ENCODE measurements around the gene SGTA.

The SGTA gene

GRCh38 chr19:2726904-2727639 is 56.0 kb downstream of the SGTA start:
- H3K9me2 ChIP-seq (replicated peaks; ENCODE audit: low read depth, low read length) = no peaks in the 10 kb centered on the region
- no peaks in the 10 kb centered on the region for H3K4me1 ChIP-seq (ENCODE audit: insufficient read depth, low read length, poor library complexity, severe bottlenecking)
- no peak overlapping the region for H3K4me2 ChIP-seq (ENCODE audit: low read depth, low read length, poor library complexity, severe bottlenecking)
- TF ChIP-seq EZH2phosphoT487 (IDR thresholded peaks at IDR 0.05; ENCODE audit: borderline replicate concordance) (no peak), CTCF (conservative IDR thresholded peaks at IDR 0.05; ENCODE audit: low read length) (no peak)
- no peaks in the 10 kb centered on the region for H3K79me2 ChIP-seq (ENCODE audit: insufficient read depth, low read length)
- H3K9ac ChIP-seq (ENCODE audit: low read depth, low read length, poor library complexity, severe bottlenecking) = no peak overlapping the region
- H4K20me1 ChIP-seq (ENCODE audit: insufficient read depth, low read length, poor library complexity, severe bottlenecking) = peaks cover under 1% of the 10 kb centered on the region
- no peak overlapping the region for H3K4me3 ChIP-seq (ENCODE audit: low read length, poor library complexity, severe bottlenecking)
- no peak overlapping the region for H2AFZ ChIP-seq (ENCODE audit: low read length)
- H3F3A ChIP-seq (ENCODE audit: low read depth) = no peaks in the 10 kb centered on the region
- no peaks in the 10 kb centered on the region for H3K9me3 ChIP-seq (ENCODE audit: insufficient read depth, low read depth, low read length)
- no peaks in the 10 kb centered on the region for H3K27me3 ChIP-seq (ENCODE audit: insufficient read depth, low read length, poor library complexity, severe bottlenecking)
- H3K36me3 ChIP-seq (ENCODE audit: insufficient read depth, low read length) = peaks cover 13% of the 10 kb centered on the region; the same call in 1 of the 2 replicates

- Histone ChIP-seq H3K4me3 (ENCODE audit: low read length, poor library complexity, severe bottlenecking) (no peak overlapping the region), H3K4me2 (ENCODE audit: low read depth, low read length, poor library complexity, severe bottlenecking) (no peak overlapping the region), H3K79me2 (ENCODE audit: insufficient read depth, low read length) (no peaks in the 10 kb centered on the region), H3F3A (ENCODE audit: low read depth) (no peaks in the 10 kb centered on the region), H3K27me3 (ENCODE audit: insufficient read depth, low read length, poor library complexity, severe bottlenecking) (no peaks in the 10 kb centered on the region), H3K36me3 (ENCODE audit: insufficient read depth, low read length) (peaks cover 6% of the 10 kb centered on the region; the same call in 1 of the 2 replicates), H3K9me2 (replicated peaks; ENCODE audit: low read depth, low read length) (no peaks in the 10 kb centered on the region), H3K9me3 (ENCODE audit: insufficient read depth, low read depth, low read length) (no peaks in the 10 kb centered on the region), H3K4me1 (ENCODE audit: insufficient read depth, low read length, poor library complexity, severe bottlenecking) (no peaks in the 10 kb centered on the region), H4K20me1 (ENCODE audit: insufficient read depth, low read length, poor library complexity, severe bottlenecking) (no peaks in the 10 kb centered on the region), H3K9ac (ENCODE audit: low read depth, low read length, poor library complexity, severe bottlenecking) (no peak overlapping the region), H2AFZ (ENCODE audit: low read length) (no peak overlapping the region)
- TF ChIP-seq CTCF (conservative IDR thresholded peaks at IDR 0.05; ENCODE audit: low read length) (no peak), EZH2phosphoT487 (IDR thresholded peaks at IDR 0.05; ENCODE audit: borderline replicate concordance) (no peak)
These were observed 56.8 kb downstream of the SGTA start for GRCh38 chr19:2726160-2726855.

- no peak overlapping the region for H2AFZ ChIP-seq (ENCODE audit: low read length)
- no peak overlapping the region for H3K9ac ChIP-seq (ENCODE audit: low read depth, low read length, poor library complexity, severe bottlenecking)
- no peaks in the 10 kb centered on the region for H3K9me3 ChIP-seq (ENCODE audit: insufficient read depth, low read depth, low read length)
These were observed 58.9 kb downstream of the SGTA start for GRCh38 chr19:2724148-2724557.

More at GRCh38 chr19:2724148-2724557, 58.9 kb downstream of the SGTA start:
- H3K27me3 ChIP-seq (ENCODE audit: insufficient read depth, low read length, poor library complexity, severe bottlenecking) = no peaks in the 10 kb centered on the region
- no peaks in the 10 kb centered on the region for H3K9me2 ChIP-seq (replicated peaks; ENCODE audit: low read depth, low read length)
- no peaks in the 10 kb centered on the region for H3K36me3 ChIP-seq (ENCODE audit: insufficient read depth, low read length)
- no peaks in the 10 kb centered on the region for H3K4me1 ChIP-seq (ENCODE audit: insufficient read depth, low read length, poor library complexity, severe bottlenecking)
- TF ChIP-seq EZH2phosphoT487 (IDR thresholded peaks at IDR 0.05; ENCODE audit: borderline replicate concordance) (no peak), CTCF (conservative IDR thresholded peaks at IDR 0.05; ENCODE audit: low read length) (no peak)
- no peak overlapping the region for H3K4me2 ChIP-seq (ENCODE audit: low read depth, low read length, poor library complexity, severe bottlenecking)
- no peaks in the 10 kb centered on the region for H3K79me2 ChIP-seq (ENCODE audit: insufficient read depth, low read length)
- H4K20me1 ChIP-seq (ENCODE audit: insufficient read depth, low read length, poor library complexity, severe bottlenecking) = no peaks in the 10 kb centered on the region
- no peaks in the 10 kb centered on the region for H3F3A ChIP-seq (ENCODE audit: low read depth)
- H3K4me3 ChIP-seq (ENCODE audit: low read length, poor library complexity, severe bottlenecking) = no peak overlapping the region
